Heart right ventricle (tissue), 16 donors: ENCODE measurements around the gene NTRK2. TPM values are rescaled to one million over a fixed set of nuclear protein-coding genes. Genes with fewer than 3 reads are reported as not detected.

ENCODE experiments used
- ATAC-seq, 8 donors: fragments of 200-7000 bp; cut with Tn5 transposase; one replicate each; pipeline ENCODE4 v1.9.1; 2020; ENCODE audit warnings: mild to moderate bottlenecking in 8 of 8, moderate library complexity in 8 of 8, moderate number of reproducible peaks in 1 of 8
- DNase-seq, 2 donors: peaks; one replicate each; pipeline ENCODE4 v3.0.0-alpha.2; 2020
- H3K27ac ChIP-seq, 10 donors: fragments of 200-600 bp; sonication (generic) in 2 of 10; one replicate each; pipeline versions ENCODE4 v1.5.0 to v1.8.0; 2020 to 2022; ENCODE audit warnings: mild to moderate bottlenecking in 3 of 10
- H3K27me3 ChIP-seq, 7 donors: fragments of 200-600 bp; one replicate each; pipeline ENCODE4 v1.8.0; 2021 to 2022; ENCODE audit warnings: mild to moderate bottlenecking in 2 of 7
- H3K36me3 ChIP-seq, 9 donors: fragments of 200-600 bp; sonication (generic) in 1 of 9; one replicate each; pipeline versions ENCODE4 v1.5.0 to v1.8.0; 2020 to 2022; ENCODE audit warnings: mild to moderate bottlenecking in 2 of 9
- H3K4me1 ChIP-seq, 9 donors: fragments of 200-600 bp; sonication (generic) in 1 of 9; one replicate each; pipeline versions ENCODE4 v1.5.0 to v1.8.0; 2020 to 2022; ENCODE audit warnings: mild to moderate bottlenecking in 4 of 9
- H3K4me3 ChIP-seq, 10 donors: fragments of 200-600 bp; sonication (generic) in 2 of 10; one replicate each; pipeline versions ENCODE4 v1.5.0 to v1.8.0; 2020 to 2022; ENCODE audit warnings: mild to moderate bottlenecking in 7 of 10, moderate library complexity in 2 of 10
- H3K9me3 ChIP-seq, 11 donors: fragments of 200-600 bp in 10 of 11; sonication (generic) in 2 of 11; one replicate each; pipeline versions ENCODE4 v1.5.0 to v1.8.0; 2013 to 2022; ENCODE audit warnings: mild to moderate bottlenecking in 2 of 11, control low read depth in 1 of 11, moderate library complexity in 1 of 11
- WGBS, 2 donors: extraction: QIAGEN DNeasy Blood & Tissue Kit; methylation state at CpG; one replicate each; pipeline ENCODE4 v1.1.7; 2013; ENCODE audit warnings: inconsistent platforms in 1 of 2; 5-methylcytosine and 5-hydroxymethylcytosine counted together
- intact Hi-C, 10 donors: fragments of 100-400 bp; cut with DNase I; formaldehyde crosslinking; loops; one replicate each; pipeline versions ENCODE4 v1.11.1 to v1.14.2; 2022
- polyA plus RNA-seq, 2 donors: library from polyadenylated mRNA; stranded (reverse); fragments of 200-250 nt; gene quantifications; one replicate each; pipeline ENCODE4 v1.2.3, GENCODE V29; 2013
- total RNA-seq, 10 donors: library from RNA; stranded (reverse); fragmentation: NEBNext Ultra II Directional in 3 of 10; extraction: Animal tissue kit (Norgen Biotek cat#: 25700) in 3 of 10; gene quantifications; one replicate each; pipeline versions ENCODE4 v1.2.1 to v1.2.4, GENCODE V29; 2021 to 2023
- TF ChIP-seq, protein P1 (sequence below), 9 donors: fragments of 200-600 bp; sonication (generic) in 2 of 9; IDR thresholded peaks; one replicate each; pipeline versions ENCODE4 v1.5.0 to v1.8.0; 2021 to 2022; ENCODE audit warnings: antibody characterized with exemption in 9 of 9, mild to moderate bottlenecking in 5 of 9, moderate library complexity in 1 of 9
- donor health status: Arrhythmogenic right ventricular cardiomyopathy.
- donor health status: ischemic (EF 13 %, LVEDD 7.1; RV severe dilation, severe dysfunction).
- donor health status: healthy with polysubstance abuse.
- donor health status: DM: no; HTN: yes; CAD: no.
- donor health status: DM: no; HTN: no; CAD: no.
- donor health status: ischemic (EF 25% LVEDD 6.9; RV normal size, moderate dysfunction).
- donor health status: ischemic (EF 25% LVEDD 5.7; RV mildly dilated, moderate dysfunction).
- donor health status: healthy.
- donor health status: DM: yes; HTN: yes; CAD: no.
- donor health status: Ischemic cardiomyopathy.
- donor health status: ischemic (EF 35%, LVEDD 5.7; RV mildly dilated, moderate dysfunction).
- donor health status: nonischemic (EF 11% LVEDD 7.7; RV severe dilation, severe dysfunction).
- donor health status: DM: yes; HTN: yes; CAD: no.
- donor health status: PGD.
- donor health status: ischemic (EF 29% LVEDD 5.4; RV normal size, mild dysfunction).
- donor health status: nonischemic (EF 23%, LVEDD 6.1; RV moderate dilation, normal function).

NTRK2 gene
- total and polyA plus RNA-seq, 12 donors = 1.8 to 7.7 (median 3.0) TPM

DNA sequence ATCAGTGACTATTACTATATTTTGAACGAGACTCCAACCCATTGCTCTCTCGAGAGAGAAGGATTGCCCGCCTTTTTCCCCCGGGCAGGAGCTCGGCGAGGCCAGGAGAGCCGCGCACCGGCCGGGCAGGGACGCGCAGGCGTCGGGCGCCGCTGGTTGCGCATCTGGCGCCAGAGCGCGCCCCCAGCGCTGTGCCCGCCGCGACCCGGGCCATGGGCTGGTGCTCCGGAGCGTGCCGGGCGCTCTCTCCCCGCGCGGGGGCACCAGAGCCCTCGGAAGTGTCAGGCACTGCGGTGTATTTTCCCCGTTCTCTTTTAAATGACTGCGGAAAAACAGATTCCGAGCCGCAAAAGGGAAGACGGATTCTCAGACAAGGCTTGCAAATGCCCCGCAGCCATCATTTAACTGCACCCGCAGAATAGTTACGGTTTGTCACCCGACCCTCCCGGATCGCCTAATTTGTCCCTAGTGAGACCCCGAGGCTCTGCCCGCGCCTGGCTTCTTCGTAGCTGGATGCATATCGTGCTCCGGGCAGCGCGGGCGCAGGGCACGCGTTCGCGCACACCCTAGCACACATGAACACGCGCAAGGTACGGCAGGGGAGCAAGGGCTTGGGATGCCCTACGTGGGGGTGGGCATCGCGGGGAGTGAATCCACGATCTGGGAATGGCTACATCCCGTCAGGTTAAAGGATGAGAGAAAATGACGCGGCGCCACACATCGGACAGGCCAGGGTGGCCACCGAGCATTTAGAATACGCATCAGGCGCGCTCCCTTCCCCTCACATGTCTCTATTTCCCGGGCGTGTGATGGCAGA, 1.1 kb upstream of the NTRK2 start:
- intact Hi-C loops = loop anchor here in 4 of 10 donors (1.0 to 10.0 kb wide), 5 partner anchors 264 to 286 kb away; no protein-coding TSS in a partner anchor
- peak overlapping the region in 3 of 10 donors; percentile 9 to 30 (median 23) for H3K27ac ChIP-seq
- TF ChIP-seq, protein P1, sequence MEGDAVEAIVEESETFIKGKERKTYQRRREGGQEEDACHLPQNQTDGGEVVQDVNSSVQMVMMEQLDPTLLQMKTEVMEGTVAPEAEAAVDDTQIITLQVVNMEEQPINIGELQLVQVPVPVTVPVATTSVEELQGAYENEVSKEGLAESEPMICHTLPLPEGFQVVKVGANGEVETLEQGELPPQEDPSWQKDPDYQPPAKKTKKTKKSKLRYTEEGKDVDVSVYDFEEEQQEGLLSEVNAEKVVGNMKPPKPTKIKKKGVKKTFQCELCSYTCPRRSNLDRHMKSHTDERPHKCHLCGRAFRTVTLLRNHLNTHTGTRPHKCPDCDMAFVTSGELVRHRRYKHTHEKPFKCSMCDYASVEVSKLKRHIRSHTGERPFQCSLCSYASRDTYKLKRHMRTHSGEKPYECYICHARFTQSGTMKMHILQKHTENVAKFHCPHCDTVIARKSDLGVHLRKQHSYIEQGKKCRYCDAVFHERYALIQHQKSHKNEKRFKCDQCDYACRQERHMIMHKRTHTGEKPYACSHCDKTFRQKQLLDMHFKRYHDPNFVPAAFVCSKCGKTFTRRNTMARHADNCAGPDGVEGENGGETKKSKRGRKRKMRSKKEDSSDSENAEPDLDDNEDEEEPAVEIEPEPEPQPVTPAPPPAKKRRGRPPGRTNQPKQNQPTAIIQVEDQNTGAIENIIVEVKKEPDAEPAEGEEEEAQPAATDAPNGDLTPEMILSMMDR (IDR thresholded peaks at IDR 0.05) = peak; percentile 38 to 76 (median 60)
- no peaks in the 10 kb centered on the region for H3K36me3 ChIP-seq
- peaks cover 3 to 63% (median 29%) of the 10 kb centered on the region in 7 donors for H3K27me3 ChIP-seq
- WGBS, 2 donors = 0 to 1% methylated on average over 62 to 76 of the region's 76 CpGs
- peak; percentile 51 to 69 for DNase-seq
- peaks cover 5 to 34% (median 26%) of the 10 kb centered on the region in 9 donors for H3K4me1 ChIP-seq
- ATAC-seq = peak; percentile 83 to 94 (median 90)
- peak overlapping the region; percentile 29 to 62 (median 56) for H3K4me3 ChIP-seq
- peaks cover 0 to 20% (median 0%) of the 10 kb centered on the region in 11 donors for H3K9me3 ChIP-seq

DNA sequence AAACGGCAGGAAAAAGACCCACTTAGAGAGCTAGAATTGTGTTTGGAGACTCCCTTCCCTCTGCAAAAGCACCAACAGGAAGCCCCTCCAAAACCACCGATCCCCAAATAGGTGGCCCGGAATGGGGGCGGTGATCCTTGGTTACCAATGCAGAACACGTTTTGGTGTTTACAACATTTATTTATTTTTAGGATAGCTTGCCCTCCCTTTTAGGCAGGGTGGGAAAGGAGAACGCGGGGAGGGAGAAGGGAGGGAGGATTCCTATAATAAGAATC, 579 bp upstream of the NTRK2 start:
- peak overlapping the region in 3 of 10 donors; percentile 23 to 64 (median 30) for H3K27ac ChIP-seq
- DNase-seq (no peak), ATAC-seq (peak in 1 of 8 donors; percentile 17)
- H3K4me1 ChIP-seq = peaks cover 5 to 34% (median 26%) of the 10 kb centered on the region in 9 donors
- peak overlapping the region; percentile 29 to 62 (median 56) for H3K4me3 ChIP-seq
- TF ChIP-seq, protein P1 (IDR thresholded peaks at IDR 0.05) = no peak
- WGBS, 2 donors = 1% methylated on average over 7 of the region's 7 CpGs
- no peaks in the 10 kb centered on the region for H3K36me3 ChIP-seq
- intact Hi-C loops = loop anchor here in 4 of 10 donors (5.0 to 10.0 kb wide), 4 partner anchors 264 to 286 kb away; no protein-coding TSS in a partner anchor
- H3K9me3 ChIP-seq = peaks cover 0 to 16% (median 0%) of the 10 kb centered on the region in 11 donors
- H3K27me3 ChIP-seq = peaks cover 3 to 63% (median 29%) of the 10 kb centered on the region in 7 donors

DNA sequence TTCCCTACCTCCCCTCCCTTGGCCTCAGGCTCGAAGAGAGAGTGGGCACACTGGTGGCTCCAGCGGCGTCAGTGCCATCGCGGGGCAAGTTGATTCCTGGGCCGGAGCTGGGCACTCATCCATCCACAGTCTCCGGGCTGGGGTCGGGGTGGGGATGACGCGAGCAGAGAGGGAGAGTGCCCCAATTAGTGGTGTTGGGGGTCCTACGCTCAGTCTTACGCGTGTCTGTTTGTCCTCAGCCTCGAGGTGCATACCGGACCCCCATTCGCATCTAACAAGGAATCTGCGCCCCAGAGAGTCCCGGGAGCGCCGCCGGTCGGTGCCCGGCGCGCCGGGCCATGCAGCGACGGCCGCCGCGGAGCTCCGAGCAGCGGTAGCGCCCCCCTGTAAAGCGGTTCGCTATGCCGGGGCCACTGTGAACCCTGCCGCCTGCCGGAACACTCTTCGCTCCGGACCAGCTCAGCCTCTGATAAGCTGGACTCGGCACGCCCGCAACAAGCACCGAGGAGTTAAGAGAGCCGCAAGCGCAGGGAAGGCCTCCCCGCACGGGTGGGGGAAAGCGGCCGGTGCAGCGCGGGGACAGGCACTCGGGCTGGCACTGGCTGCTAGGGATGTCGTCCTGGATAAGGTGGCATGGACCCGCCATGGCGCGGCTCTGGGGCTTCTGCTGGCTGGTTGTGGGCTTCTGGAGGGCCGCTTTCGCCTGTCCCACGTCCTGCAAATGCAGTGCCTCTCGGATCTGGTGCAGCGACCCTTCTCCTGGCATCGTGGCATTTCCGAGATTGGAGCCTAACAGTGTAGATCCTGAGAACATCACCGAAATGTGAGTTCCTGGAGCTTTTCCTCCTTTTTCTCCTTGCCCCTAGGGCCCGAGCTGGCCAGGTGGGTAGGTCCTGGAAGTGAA, 861 bp downstream of the NTRK2 start:
- TF ChIP-seq, protein P1 (IDR thresholded peaks at IDR 0.05) = no peak
- Histone ChIP-seq H3K4me1 (peaks cover 5 to 34% (median 26%) of the 10 kb centered on the region in 9 donors), H3K27me3 (peaks cover 3 to 63% (median 29%) of the 10 kb centered on the region in 7 donors), H3K27ac (peak overlapping the region in 8 of 10 donors; percentile 17 to 64 (median 48)), H3K4me3 (peak overlapping the region; percentile 15 to 62 (median 56)), H3K9me3 (peaks cover 0 to 5% (median 0%) of the 10 kb centered on the region in 11 donors), H3K36me3 (no peaks in the 10 kb centered on the region)
- DNase-seq (peak in 1 of 2 donors; percentile 25), ATAC-seq (peak in 7 of 8 donors; percentile 16 to 56 (median 22))
- intact Hi-C loops = loop anchor here in 1 of 10 donors (10.0 kb wide), 1 partner anchor 276 kb away; no protein-coding TSS in a partner anchor
- WGBS, 2 donors = 6 to 7% methylated on average over 67 of the region's 67 CpGs
